Measurements from ENCODE around the gene HYCC1.
"Not testable (repeated sequence)": the region's sequence is repeated elsewhere in the genome, so short reads cannot be mapped to it uniquely, and the experiment has no call there.

Gene HYCC1

GRCh38 chr7:22983257-22983855, 30.6 kb downstream of the HYCC1 start:
- H3K27me3 ChIP-seq (ENCODE audit: insufficient read depth, low read depth): no peaks in the 10 kb centered on the region
- peaks cover 38% of the 10 kb centered on the region; the same call in 1 of the 2 replicates for H3K79me2 ChIP-seq (ENCODE audit: insufficient read depth, low read depth)
- no peak overlapping the region for H2AFZ ChIP-seq (ENCODE audit: low read depth)
- TF ChIP-seq CTCF (conservative IDR thresholded peaks at IDR 0.05; ENCODE audit: low read depth, low read length): no peak
- H3K4me3 ChIP-seq (IDR thresholded peaks at IDR 0.05; ENCODE audit: insufficient read depth, low read depth, low read length): no peak overlapping the region
- H4K20me1 ChIP-seq (ENCODE audit: insufficient read depth): no peaks in the 10 kb centered on the region
- peaks cover 3% of the 10 kb centered on the region for H3K4me1 ChIP-seq (ENCODE audit: low read depth, poor library complexity, severe bottlenecking)
- no peak overlapping the region for H3K9ac ChIP-seq
- H3K36me3 ChIP-seq (ENCODE audit: insufficient read depth): peaks cover 4% of the 10 kb centered on the region; the same call in 1 of the 2 replicates
- H3K4me2 ChIP-seq: no peak overlapping the region
- H3K27ac ChIP-seq: no peak overlapping the region

GRCh38 chr7:22980422-22980821, 33.5 kb downstream of the HYCC1 start:
- Histone ChIP-seq H3K79me2 (ENCODE audit: insufficient read depth, low read depth) (peaks cover 18% of the 10 kb centered on the region; the same call in 1 of the 2 replicates), H3K27me3 (ENCODE audit: insufficient read depth, low read depth) (no peaks in the 10 kb centered on the region), H3K4me1 (ENCODE audit: low read depth, poor library complexity, severe bottlenecking) (peaks cover 3% of the 10 kb centered on the region), H3K4me3 (IDR thresholded peaks at IDR 0.05; ENCODE audit: insufficient read depth, low read depth, low read length) (no peak overlapping the region), H3K9ac (no peak overlapping the region), H3K27ac (no peak overlapping the region), H3K4me2 (no peak overlapping the region), H3K36me3 (ENCODE audit: insufficient read depth) (peaks cover 21% of the 10 kb centered on the region; the same call in 1 of the 2 replicates), H4K20me1 (ENCODE audit: insufficient read depth) (no peaks in the 10 kb centered on the region), H2AFZ (ENCODE audit: low read depth) (no peak overlapping the region)
- no peak for TF ChIP-seq CTCF (conservative IDR thresholded peaks at IDR 0.05; ENCODE audit: low read depth, low read length)

DNA sequence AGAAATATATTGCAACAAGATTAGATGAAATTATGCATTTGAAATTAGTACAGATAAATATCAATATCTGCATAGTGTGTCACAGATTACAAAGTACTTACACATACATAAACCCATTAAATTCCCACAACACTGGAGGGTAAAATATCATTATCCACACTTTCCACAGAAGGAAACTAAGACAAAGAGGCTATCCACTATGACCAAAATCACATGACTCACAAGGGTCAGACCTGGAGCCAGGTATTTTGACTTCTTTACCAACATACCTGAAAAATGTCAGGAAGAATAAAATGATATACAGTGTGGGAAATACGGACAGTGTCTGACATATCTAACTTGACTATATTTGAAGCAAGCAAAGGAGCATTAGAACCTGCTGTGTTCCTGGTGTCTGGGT, 34.1 kb downstream of the HYCC1 start:
- TF ChIP-seq CTCF (conservative IDR thresholded peaks at IDR 0.05; ENCODE audit: low read depth, low read length): no peak
- Histone ChIP-seq H3K79me2 (ENCODE audit: insufficient read depth, low read depth) (peaks cover 12% of the 10 kb centered on the region; the same call in 1 of the 2 replicates), H3K4me1 (ENCODE audit: low read depth, poor library complexity, severe bottlenecking) (no peaks in the 10 kb centered on the region), H3K27ac (no peak overlapping the region), H3K4me3 (IDR thresholded peaks at IDR 0.05; ENCODE audit: insufficient read depth, low read depth, low read length) (no peak overlapping the region), H2AFZ (ENCODE audit: low read depth) (no peak overlapping the region), H3K36me3 (ENCODE audit: insufficient read depth) (peaks cover 27% of the 10 kb centered on the region; the same call in 1 of the 2 replicates), H3K4me2 (no peak overlapping the region), H3K9ac (no peak overlapping the region), H3K27me3 (ENCODE audit: insufficient read depth, low read depth) (no peaks in the 10 kb centered on the region), H4K20me1 (ENCODE audit: insufficient read depth) (no peaks in the 10 kb centered on the region)

DNA sequence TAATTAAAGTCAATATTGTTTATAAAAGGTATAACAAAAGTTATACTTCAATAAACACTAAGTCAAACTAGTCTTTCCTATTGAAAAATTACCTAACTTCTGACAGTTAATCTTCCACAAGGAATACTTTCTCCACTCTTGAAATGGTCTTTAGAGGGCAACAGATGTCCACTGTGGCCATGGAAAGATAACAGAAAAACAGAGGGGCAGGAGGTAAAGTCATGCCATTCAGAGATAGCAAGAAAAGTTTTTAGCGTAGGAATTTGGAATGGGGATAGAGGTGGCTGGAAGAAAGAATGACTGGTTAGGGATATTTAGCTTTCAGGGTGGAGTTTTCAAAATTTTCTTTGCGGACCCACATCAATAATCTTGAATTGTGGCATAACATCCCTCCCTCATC, 34.7 kb downstream of the HYCC1 start:
- peaks cover 8% of the 10 kb centered on the region; the same call in 1 of the 2 replicates for H3K79me2 ChIP-seq (ENCODE audit: insufficient read depth, low read depth)
- H3K4me3 ChIP-seq (IDR thresholded peaks at IDR 0.05; ENCODE audit: insufficient read depth, low read depth, low read length): no peak overlapping the region
- no peaks in the 10 kb centered on the region for H3K27me3 ChIP-seq (ENCODE audit: insufficient read depth, low read depth)
- TF ChIP-seq CTCF (conservative IDR thresholded peaks at IDR 0.05; ENCODE audit: low read depth, low read length): no peak
- no peak overlapping the region for H3K4me2 ChIP-seq
- no peak overlapping the region for H3K27ac ChIP-seq
- H3K9ac ChIP-seq: no peak overlapping the region
- no peaks in the 10 kb centered on the region for H3K4me1 ChIP-seq (ENCODE audit: low read depth, poor library complexity, severe bottlenecking)
- no peaks in the 10 kb centered on the region for H4K20me1 ChIP-seq (ENCODE audit: insufficient read depth)
- no peak overlapping the region for H2AFZ ChIP-seq (ENCODE audit: low read depth)
- peaks cover 28% of the 10 kb centered on the region; the same call in 1 of the 2 replicates for H3K36me3 ChIP-seq (ENCODE audit: insufficient read depth)

DNA sequence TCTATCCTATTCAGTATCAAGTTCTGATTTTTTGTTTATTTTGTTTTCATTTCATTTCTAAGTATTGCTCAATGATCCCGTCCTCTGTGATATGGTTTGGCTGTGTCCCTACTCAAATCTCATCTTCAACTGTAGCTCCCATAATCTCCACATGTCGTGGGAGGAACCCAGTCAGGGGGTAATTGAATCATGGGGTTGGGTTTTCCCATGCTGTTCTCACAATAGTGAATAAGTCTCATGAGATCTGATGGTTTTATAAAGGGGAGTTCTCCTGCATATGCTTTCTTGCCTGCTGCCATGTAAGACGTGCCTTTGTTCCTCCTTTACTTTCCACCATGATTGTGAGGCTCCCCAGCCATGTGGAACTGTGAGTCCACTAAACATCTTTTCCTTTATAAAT, 39.3 kb downstream of the HYCC1 start:
- H3K4me3 ChIP-seq (IDR thresholded peaks at IDR 0.05; ENCODE audit: insufficient read depth, low read depth, low read length); H2AFZ ChIP-seq (ENCODE audit: low read depth); H3K9ac ChIP-seq; H3K79me2 ChIP-seq (ENCODE audit: insufficient read depth, low read depth); H3K4me2 ChIP-seq; H4K20me1 ChIP-seq (ENCODE audit: insufficient read depth); H3K4me1 ChIP-seq (ENCODE audit: low read depth, poor library complexity, severe bottlenecking); H3K27me3 ChIP-seq (ENCODE audit: insufficient read depth, low read depth); H3K27ac ChIP-seq: not testable (repeated sequence)
- peaks cover 24% of the 10 kb centered on the region; the same call in 1 of the 2 replicates for H3K36me3 ChIP-seq (ENCODE audit: insufficient read depth)
